Right hindlimb (tissue), 1 donor: ENCODE data around the gene NDFIP1.
"Not testable (repeated sequence)": the region's sequence is repeated elsewhere in the genome, so short reads cannot be mapped to it uniquely, and the experiment has no call there.

ENCODE experiments used
- DNase-seq: peaks from one replicate; pipeline ENCODE4 v3.0.0-alpha.2; 2018

Gene NDFIP1

DNA sequence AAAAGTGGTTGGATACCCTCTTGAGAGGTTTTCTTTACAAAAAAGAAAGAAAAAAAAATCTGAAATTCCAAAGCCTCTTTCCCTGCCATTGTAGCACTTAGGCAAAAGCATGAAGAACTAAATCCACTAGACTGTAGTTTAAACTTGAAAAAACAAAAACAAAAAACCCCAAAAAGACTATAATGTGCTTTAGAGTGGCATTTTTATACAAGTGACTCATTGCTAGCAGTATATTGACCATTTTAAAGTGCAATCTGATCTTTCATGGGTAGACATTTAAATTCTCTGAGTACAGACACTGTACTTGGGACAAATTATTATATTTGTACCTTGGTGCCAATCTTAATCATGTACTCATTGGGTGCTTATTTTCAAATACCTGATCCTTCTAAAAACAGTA, 50.8 kb downstream of the NDFIP1 start:
- no peak for DNase-seq

DNA sequence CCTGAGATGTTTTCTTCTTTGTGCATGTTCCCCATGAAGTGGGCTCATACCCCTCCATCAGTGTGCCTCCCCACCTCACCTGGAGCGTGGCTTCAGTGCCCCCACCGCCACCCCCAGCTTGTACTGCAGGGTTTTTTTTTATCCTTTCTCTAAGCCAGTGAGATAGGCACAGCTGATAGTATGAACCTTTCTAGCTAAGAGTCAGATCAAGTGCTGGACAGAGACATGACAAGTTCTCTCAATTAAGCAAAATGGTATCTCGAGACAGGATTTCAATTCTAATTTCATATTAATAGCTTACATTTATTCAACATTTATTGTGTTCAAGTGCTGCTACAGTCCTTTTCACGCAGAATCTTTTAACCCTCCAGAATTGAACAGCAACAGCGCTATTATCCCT, 55.7 kb downstream of the NDFIP1 start:
- DNase-seq = no peak

DNA sequence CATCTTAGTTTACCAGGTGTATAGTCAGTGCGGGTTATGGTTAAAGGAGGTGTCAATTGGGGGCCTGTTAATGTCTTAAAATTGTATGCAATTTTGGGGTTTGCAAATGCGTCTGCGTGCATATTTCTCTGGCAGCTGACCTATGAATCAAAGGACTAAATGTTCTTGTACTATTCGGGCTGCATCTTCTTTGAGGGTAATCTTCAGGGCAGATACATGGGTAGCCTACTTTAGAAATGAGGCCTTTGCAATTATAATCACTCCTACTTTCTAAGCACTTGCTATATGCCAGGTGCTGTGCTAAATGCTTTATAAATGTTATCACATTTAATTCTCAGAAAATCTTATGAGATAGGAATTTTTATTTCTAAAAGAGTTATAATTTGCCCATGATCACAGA, 58.2 kb downstream of the NDFIP1 start:
- no peak for DNase-seq

DNA sequence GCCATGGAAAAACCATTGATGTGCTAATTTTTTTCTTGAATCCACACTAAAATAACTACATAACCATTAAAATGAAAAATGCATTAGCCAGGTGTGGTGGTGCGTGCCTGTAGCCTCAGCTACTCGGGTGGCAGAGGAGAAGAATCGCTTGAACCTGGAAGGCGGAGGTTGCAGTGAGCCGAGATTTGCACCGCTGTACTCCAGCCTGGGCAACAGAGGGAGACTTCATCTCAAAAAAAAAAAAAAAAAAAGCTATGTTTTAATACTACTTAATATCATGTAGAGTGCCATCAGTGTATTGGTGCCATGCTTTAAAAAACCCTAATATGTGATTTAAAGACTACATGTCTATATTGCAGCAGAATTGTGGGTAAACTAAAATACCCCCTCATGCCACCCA, 58.9 kb downstream of the NDFIP1 start:
- no peak for DNase-seq

DNA sequence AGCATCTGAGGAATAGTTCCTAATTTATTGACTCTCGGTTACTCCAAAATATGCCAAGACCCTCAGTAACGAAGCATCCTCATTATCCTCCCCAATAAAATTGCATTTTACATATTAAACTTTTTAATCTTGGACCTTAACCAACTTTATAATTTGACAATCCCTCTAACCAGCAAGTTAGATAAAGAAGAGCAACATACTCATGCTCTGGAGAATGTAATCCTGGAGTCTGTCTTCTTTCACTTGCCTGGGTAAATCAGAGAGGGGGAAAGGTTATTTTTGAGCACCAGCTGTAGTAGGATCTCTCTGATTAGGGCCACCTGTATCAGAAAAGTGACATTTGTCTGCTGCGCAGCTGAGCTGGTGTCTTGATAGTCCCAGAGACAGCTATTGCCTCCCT, 59.8 kb downstream of the NDFIP1 start:
- no peak for DNase-seq

DNA sequence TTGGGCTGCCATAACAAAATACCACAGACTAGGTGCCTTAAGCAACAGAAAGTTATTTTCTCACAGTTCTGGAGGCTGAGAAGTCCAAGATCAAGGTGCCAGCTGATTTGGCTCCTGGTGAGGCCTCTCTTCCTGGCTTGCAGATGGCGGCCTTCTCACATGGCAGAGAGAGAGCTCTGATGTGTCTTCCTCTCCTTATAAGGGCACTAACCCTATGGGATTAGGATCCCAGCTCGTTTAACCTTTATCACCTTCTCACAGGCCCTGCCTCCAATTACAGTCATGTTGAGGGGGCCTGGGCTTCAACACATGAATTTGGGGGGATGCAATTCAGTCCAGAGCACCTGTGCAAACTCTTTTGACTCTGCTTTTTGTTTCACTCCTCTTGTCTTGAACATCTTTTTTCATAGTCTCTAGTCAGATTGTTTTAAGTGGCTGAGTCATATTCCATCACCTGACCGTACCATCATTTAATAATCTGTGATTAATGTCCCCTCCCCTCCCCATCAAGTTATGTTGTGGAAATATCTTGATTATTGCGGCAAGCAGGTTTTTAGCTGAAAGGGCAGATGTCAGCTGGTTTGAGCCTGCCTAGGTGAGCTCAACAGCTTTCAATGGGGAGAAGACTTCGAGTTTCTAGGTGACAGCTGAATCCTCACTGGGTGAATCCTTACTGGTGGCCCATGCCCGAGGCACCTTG, 61.8 kb downstream of the NDFIP1 start:
- DNase-seq = no peak

DNA sequence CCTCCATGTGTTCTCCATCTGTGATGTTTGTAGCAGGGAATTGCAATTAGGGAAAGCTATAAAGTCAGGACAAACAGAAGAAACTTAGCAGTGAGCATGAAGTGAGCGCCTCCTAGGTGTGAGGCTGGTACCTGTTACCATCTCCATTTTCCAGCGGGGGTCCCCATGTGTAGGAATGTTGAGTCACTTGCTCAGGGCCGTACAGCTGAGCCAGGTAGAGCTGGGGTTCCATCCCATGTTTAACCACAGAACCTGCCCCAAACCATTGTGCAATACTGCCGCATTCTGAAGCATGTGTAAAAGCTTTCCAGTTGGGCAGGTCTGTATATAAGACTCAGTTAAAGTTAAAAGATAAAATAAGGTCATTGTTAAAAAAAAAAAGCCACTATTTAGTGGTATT, 62.7 kb downstream of the NDFIP1 start:
- DNase-seq = no peak

DNA sequence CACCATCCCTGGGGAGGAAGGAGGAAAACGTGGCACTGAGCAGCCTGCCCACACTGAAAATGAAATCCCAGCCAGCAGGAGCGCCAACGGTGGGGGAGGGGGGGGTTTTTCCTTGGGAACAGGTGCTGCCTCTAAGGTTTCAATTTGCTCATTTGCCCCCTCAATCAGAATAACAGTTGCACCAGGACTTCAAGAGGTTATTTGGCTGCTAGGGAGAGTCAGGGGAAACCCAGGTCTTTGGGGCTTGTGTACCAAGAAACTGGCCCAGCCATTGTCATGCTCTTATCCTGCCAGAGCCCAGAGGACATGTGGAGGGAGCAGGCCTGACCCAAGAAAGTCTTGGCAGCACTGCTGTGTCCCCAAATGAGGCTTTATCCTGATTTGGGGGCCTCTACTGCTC, 66.5 kb downstream of the NDFIP1 start:
- DNase-seq = peak; percentile 52

DNA sequence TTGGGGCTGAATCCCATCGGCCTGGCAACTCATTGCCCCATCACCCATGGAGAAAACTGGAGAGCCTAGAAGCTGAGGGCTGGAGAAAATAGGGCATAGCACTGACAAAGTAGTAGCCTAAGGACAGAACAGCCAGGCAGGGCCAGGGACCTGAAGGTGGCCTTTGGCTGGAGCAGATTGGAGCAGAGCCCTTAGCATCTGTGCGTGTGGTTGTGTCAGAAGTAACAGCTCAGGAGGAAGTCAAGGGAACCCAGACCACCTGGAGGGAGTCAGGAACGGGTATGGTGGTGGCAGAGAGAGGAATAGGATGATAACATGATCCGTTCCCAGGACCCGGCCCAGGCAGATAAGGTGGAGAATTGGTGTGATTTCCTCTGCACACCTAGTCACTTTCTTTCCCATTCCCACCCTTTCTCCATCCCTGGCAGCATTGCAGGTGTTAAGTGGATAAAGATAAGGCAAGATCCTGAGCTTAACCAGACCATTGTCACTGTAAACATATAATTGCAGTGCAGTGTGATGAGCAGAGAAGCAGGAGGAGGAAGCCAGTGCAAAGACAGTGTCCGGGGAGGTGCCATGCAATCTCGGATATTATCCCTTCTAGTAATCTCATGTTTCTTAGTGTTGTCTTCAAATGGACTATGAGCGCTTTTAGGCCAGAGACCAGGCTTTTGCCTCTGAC, 67.0 kb downstream of the NDFIP1 start:
- DNase-seq = no peak

DNA sequence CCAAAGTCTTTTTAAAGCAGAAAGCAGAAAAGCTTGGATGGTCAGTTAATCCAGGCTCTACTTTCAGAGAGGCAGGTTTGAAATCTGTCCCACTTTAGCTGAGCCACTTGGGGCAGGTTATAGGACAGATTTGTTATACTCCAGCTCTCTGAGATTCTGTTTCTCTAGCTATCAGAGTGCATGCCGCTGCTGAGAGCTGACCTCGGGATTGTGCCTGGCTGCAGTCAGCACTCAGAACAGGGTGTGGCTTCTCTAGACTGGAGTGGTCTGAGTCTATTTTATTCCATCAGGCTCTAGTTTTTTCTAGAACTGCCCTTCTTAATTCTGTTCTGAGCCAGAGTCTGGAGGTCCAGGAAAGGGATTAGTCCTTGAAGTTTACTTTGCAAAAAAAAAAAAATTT, 67.7 kb downstream of the NDFIP1 start:
- no peak for DNase-seq

DNA sequence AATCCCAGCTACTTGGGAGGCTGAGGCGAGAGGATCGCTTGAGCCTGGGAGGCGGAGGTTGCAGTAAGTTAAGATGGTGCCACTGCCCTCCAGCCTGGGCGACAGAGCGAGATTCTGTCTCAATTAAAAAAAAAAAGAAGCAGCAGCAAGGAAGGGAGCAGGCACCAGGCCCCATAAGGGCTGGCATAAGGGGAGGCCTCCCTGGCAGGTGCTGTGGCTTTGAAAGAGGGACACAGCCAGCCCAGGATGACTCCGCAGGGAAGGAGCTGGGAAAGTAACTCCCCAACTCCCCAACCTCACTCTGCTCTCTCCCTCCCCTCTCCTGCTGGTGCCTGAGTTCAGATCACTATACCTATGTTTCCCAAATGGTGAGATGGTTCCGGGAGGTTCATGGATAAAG, 70.1 kb downstream of the NDFIP1 start:
- no peak for DNase-seq

DNA sequence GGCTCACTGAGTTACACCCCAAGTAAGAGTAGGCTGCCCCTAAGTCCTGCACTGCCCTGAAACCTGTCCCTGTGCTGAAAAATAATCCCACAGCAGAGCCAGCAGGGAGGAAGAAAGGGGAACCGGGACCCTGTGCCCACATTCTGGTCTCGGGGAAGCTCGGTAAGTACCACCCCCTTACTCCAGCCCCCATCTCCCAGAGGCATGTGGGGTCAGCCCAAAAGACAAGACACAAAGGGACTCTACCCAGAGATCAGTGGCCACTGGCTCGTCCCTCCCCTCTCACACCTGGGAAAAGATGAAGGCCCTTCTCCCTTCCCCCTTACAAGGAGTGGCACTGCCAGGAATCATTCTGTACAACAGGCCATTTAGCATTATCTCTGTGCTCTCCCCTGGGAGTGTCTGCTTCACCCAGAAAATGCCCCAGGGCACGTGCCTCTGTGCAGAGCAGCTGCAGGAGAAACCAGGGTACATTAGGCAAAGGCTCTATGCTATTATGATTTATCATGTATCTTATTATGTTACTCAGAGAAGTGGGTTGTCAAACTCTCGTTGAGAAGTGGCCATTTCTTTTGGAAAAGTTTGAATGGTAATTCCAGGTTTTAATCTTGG, 71.3 kb downstream of the NDFIP1 start:
- no peak for DNase-seq

DNA sequence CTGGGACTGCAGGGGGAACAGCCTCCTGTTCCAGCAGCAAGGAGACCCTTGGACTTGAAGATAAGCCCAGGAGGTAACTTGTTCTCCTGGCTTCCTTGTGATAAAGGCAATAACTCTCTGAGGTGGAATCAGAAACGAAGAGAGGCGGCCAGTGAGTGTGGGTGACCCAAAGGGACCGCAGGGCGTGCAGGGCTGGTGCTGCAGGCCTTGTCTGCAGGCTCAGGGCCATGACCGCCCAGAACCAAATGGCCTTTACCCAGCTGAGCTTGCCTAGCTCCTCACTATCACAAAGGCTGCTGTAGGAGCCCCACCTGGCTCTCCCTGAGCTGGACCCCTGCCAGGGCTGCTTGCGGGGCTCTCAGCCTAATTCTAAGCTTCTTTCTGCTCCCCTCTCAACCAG, 72.5 kb downstream of the NDFIP1 start:
- no peak for DNase-seq

DNA sequence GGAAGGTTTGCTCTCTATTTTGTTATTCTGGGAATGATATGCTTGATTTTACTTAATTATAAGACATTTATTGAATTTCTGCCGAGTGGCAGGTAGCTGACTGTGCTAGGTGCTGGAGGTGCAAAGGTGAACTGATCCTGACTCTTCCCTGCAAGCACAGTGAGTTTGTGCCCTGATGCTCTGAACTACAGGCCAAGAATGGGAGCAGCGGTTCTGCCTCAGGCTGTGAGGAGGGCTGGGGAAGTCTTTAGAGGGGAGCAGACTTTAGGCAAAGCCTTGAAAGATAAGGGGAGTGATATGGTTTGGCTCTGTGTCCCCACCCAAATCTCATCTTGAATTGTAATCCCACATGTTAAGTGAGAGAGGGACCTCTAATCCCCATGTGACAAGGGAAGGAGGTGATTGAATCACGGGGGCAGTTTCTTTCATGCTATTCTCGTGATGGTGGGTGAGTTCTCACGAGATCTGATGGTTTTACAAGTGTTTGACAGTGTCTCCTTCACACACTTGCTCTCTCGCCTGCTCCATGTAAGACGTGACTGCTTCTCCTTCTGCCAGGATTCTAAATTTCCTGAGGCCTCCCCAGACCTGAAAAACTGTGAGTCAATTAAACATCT, 73.1 kb downstream of the NDFIP1 start:
- no peak for DNase-seq

DNA sequence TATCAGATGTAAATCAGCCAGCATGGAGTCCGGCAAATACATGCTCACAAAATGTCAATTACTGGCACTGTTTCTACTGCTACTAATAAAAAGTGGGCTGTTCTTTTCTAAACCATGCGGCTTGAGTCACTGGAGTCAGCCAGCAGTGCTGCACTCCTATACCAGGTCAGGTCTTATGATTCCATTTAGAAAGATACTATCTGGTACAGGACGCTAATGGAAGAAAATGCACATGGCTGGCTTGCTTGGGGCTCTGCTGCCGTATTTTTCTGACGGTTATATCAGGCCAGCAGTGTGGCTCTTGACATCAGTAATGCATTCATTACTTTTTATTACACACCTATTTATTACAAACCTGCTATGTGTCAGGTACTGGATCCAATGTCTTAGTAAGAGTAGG, 74.3 kb downstream of the NDFIP1 start:
- no peak for DNase-seq

DNA sequence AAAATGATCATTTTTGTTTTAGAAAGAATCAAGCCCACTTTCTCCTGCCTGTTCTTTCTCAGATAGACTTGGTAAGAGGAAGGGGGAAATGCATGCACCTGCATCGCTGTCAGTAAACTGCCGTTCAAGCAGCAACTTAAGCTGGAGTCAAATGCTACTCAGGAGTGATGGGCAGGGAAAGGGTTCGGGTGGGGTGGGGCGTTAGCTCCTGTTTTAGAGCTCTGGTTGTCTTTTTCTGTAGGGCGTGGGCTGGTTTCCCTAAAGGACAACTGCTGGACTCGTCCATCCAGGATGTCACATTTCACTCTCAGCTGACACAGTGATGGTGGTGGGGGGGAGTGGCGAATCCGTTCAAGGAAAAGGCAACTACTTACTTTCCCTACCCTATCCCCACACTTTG, 75.0 kb downstream of the NDFIP1 start:
- DNase-seq = no peak

DNA sequence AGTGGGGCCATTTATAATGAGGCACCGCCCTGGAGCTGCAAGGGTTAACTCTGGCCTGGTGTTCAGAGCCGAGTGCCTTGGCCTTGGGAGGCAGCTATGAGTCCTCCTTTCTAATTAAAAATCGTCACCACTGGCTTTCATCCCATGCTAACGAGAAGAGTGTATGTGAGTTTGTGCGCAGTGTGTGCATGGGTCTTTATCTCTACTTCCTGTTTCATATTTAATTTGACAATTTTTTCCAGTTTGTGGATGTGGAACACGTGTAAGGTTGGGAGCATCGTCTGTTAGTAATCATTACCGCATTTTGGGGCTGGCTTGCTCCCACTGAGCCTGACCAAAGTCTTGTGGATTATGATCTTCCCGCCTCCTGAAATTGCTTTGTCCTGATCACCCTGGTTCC, 76.4 kb downstream of the NDFIP1 start:
- no peak for DNase-seq

DNA sequence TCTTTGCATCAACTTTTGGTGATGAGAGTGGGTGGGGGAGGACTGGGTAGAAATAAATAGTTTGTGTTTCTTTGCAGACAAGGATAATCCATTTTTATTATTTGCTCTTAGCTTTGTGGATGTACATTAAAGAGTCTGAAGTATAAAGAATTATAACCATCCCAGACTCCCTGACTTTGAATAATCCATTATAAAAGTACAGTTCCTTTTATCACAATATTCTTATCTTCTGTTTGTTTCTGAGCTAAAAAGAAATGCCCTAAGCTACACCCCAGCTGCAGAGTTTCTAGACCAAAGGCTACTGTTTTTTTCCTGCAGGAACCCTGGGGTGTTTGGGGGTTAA, 77.9 kb downstream of the NDFIP1 start:
- DNase-seq = no peak

DNA sequence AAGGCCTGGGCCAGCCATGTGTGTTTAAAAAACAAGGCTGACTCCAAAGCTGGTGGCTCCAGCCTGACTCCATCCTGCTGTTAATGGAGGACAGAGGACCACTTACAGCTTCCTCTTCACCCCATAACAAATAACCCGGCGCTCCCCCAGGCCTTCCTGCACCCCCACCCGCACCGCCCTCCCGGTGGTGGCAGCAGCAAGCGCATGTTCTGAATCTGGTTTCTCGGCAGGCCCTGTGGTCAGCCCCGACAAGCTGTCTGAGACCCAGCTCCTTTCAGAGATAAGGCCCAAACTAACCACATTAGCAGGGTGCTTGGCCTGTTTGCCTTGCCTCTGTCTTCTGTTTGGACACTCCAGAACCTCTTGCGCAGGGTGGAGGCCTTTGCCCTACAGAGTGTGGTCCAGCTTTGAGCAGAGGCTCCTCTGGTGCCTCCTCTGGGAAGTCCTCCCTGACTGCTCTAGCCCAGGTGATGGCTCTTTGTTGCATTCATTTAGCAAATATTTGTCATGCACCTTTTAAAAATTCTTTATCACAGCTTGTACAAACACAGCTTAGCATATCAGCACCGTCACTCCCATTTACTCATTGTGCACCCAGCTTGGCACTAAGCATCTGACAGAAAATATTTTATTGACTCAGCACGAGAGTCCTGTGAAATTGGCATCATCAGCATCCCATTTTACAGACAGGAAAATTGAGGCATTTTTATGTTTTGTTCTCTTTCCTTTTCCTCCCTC, 78.4 kb downstream of the NDFIP1 start:
- DNase-seq = no peak

DNA sequence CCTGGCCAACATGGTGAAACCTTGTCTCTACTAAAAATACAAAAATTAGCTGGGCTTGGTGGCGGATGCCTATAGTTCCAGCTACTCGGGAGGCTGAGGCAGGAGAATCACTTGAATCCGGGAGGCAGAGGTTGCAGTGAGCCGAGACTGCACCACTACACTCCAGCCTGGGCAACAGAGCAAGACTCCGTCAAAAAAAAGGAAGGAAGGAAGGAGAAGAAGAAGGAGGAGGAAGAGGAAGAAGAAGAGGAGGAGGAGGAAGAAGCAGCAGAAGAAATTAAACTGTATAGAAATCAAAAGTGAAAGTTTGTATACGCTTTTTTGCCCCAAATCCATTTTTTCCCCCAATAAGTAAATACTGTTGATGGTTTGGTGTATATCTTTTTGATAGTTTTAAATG, 80.1 kb downstream of the NDFIP1 start:
- DNase-seq = not testable (repeated sequence)

DNA sequence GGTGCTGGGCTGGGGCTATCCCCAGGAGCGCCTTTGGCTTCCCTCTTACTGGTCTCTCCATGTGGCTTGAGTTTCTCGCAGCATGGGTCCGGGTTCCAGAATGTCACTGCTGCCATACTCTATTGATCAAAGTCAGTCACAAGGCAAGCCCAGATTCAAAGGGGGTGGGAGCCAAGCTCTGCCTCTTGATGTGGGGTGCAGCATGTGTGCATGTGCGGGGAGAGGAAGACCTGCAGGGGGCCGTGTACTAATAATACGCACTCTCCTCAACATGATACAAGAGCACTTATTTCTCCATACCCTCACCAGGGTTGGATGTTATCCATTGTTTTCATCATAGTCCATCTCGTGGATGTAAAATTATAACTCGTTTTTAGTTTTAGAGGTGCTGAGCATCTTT, 81.2 kb downstream of the NDFIP1 start:
- no peak for DNase-seq

DNA sequence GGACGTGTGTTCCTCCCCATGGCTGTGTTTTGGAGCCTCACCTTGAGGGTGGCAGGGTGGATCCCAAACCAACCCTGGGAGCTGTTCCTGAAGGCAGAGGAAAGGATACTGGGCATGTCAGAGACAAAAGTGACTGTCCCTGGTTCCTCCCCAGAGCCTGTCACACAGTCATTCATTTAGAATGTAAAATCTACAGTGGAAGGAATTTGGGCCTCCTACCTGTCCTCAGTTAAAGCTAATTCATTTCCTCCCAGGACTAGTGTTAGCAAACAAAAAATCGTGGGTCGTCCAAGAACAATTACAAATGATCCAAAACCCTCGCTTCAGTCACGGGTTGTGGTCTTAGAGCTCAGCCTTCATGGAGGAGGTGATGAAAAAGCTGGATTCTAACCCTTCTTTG, 83.2 kb downstream of the NDFIP1 start:
- DNase-seq = no peak

DNA sequence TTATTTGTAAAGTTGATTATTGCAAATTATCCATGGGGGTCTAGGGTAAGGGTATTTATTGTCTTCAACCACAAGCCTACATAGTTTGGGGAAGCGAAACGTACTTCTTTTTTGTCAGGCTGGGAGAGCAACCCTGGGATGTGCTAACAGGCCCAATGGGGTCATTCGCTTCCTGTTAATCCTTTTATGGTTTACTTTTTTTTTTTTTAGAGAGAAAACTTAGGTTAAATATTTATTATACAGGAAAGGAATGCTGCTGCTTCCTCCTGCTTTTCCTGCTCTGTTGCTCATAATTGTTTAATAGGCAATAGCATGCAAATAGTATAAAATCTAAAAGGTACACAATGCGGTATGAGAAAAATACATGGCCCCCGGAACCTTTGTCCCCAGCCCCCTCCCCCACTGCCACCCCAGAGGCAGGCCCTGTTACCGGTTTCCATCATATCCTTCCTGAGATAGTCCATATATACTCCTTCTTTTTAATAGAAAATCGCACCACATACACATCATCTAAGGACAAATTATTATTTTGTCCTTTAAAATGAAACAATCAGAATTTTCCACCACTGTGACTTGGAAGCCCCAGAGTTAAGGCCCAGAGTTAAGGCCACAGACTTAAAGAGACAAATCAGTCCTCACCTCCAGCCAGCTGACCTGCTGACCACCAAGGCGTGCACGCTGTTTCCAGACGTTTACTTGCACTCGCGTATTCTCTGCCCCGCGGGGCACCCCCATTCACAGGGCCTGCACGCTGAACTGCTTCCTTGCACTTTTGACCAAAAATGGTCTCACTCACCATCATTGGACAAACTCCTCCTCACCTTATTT, 83.9 kb downstream of the NDFIP1 start:
- DNase-seq = no peak
